GM21576 (cell line): ENCODE results near the gene ING4.
"Not testable (repeated sequence)": the region's sequence is repeated elsewhere in the genome, so short reads cannot be mapped to it uniquely, and the experiment has no call there.

Source experiments
- ATAC-seq: cut with Tn5 transposase; IDR thresholded peaks from one replicate; pipeline ENCODE4 v1.9.1; 2021; ENCODE audit warnings: mild to moderate bottlenecking, moderate library complexity; ENCODE audit not compliant: unreplicated experiment

Gene ING4

DNA sequence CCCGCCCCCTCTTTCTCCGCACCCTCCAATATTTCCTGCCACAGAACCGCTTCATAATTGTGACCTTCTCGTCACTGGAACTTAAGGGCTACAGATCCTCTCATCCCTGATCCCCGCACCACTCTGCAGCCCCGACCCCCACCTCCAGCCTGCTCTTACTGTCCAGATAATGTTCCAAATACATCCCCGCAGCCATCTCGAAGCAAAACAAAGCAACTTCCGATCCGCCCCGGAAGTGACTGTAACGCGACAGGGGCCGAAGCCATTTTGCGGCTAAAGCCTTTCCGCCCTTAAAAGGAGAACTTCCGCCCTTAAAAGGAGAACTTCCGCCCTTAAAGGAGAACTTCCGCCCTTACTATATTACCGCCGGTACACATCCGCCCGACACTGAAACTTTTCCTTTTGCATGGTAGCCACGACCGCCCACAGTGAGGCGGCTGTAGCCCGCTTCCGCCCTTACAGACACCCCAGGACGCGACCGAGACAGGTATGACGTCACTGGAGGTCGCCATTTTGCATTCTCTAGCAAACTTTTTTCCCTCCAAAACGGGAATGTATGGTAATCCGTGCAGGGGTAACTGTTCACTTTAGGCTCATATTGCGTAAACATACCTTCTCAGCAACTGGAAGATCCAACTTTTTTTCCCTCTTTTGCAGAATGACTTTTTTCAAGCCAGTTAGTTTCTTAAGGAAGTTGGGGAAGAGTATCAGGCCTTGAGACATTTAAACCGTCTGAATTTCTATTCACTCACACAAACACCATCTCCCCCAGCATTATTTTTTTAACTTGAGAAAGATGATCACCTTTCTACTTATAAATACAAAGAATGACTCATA, at the start of gene ING4:
Gene ING4 (minus strand): TSS at position 214 of the 837 bp plus-strand sequence. CDS start 18 bp downstream, at position 196.
- peak; percentile 95 for ATAC-seq

- ATAC-seq, result no peak
Observed at GRCh38 chr12:6708960-6709394, 46.1 kb upstream of the ING4 start.

GRCh38 chr12:6708351-6708750, 45.4 kb upstream of the ING4 start:
- not testable (repeated sequence) for ATAC-seq

GRCh38 chr12:6703631-6704030, 40.7 kb upstream of the ING4 start:
- no peak for ATAC-seq

DNA sequence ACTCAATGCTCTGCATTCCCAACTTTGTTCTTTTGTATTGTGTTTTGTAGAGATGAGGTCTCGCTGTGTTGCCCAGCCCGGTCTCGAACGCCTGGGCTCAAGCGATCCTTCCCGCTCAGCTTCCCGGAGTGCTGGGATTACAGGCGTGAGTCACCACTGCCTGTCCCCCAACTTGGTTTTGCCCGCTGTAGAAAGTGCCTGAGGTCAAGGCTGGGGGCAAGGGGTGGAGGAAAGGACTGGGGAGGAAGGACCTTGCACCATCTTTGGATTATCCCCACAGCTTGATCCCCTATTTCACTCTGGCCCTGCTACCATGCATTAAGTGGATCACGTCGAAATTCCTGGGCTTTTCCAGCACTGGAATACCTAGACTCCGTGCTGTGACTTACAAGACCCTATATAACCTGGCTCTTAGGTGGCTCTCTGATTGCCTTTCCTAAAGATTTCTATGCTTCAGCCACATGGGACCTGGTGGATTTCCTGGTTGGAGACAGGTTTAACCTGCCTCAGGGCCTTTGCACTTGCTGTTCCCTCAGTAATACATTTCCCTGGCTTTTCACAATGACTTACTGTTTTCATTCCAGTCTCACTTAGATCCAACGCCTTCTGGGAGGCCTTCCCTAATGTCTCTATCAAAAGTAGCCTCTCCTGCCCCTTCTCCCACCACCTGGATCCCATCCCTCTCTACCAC, 38.3 kb upstream of the ING4 start:
- ATAC-seq, result no peak

DNA sequence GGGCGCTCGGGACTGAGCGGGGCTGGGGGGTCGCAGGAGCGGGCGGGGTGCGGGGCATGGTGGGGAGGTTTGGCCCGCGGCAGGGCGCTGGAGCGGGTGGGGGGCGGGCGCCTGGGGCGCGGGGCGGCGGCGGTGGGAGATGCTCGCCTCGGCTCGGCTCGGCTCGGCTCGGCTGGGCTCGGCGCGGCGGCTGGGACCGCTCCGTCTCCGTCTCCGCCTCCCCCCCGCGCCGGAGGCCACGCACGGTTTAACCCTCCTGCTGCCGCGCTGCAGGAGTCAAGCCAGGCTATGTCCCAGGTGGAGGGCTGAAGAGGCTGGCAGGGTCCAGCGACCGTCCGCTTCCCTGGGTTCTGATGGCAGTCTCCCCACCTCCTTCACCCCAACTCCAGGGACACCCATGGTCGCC, 37.7 kb upstream of the ING4 start, which contains the start of gene PIANP:
Gene PIANP (minus strand): TSS at position 170 of the 406 bp plus-strand sequence. CDS start 2,754 bp downstream, outside the sequence.
- ATAC-seq, result no peak

DNA sequence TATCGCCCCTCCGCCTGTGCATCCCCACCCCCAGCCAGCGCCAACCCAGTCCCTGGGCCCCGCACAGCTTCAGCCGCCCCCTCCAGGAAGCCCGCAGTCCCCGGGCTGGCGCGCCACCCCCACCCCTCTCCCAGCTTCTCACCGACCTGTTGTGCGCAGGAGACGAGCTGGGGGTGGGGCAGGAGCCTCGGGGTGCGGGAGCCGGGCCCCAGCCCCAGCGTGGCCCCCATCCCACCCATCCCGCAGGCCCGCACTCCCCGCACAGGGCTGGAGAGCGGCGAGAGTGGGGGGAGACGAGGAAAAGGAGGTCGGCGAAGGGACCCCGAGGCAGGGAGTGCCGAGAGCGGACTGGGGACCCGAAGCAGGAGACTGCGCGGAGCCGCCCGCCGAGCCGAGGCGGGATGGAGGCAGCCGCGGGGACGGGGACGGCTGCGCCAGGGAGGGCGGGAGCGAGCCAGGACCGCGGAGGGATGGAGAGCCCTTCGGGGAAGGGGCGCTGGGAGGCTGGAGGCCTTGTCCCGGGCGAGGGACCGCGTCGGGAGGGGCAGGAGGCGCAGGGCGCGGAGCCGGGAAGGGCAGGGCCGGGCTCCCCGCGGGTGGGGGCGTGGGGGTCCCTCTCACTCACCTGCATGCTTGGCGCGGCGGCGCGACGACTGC, 37.2 kb upstream of the ING4 start:
- no peak for ATAC-seq

GRCh38 chr12:6699259-6699988, 36.5 kb upstream of the ING4 start:
- ATAC-seq, result no peak

DNA sequence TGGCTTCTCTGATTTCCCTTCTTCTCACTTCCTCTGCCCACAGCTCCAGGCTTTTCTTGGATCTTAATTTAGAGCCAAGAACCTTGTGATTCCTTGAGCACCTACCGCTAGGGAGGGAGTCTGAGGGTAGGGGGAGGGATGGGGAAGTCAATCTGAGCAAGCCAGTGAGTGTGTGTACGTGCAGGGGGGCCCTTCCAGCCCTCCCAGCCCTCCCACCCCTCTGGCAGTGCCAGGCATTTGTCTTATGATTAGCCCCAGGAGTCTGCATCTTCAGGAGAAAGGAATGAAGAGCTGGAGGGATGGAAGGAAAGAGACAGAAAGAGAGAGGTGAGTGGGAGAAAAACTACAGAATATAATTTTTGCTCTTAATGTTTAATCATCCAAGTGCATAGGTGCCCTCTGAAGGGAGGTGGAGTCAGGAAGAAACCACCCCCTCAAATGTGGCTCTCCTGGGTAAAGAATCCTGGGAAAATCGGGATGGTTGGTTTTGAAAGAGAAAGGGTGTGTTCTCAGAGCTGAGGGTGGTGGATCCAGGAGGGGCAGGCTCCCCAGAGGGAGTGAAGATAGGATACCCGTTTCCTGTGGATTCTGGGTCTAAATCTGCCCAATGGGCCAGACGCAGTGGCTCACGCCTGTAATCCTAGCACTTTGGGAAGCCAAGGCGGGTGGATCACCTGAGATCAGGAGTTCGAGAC, 35.6 kb upstream of the ING4 start:
- ATAC-seq, result no peak

- no peak for ATAC-seq
Observed at GRCh38 chr12:6697584-6698351, 34.8 kb upstream of the ING4 start.

GRCh38 chr12:6696690-6697583, 34.0 kb upstream of the ING4 start:
- no peak for ATAC-seq

DNA sequence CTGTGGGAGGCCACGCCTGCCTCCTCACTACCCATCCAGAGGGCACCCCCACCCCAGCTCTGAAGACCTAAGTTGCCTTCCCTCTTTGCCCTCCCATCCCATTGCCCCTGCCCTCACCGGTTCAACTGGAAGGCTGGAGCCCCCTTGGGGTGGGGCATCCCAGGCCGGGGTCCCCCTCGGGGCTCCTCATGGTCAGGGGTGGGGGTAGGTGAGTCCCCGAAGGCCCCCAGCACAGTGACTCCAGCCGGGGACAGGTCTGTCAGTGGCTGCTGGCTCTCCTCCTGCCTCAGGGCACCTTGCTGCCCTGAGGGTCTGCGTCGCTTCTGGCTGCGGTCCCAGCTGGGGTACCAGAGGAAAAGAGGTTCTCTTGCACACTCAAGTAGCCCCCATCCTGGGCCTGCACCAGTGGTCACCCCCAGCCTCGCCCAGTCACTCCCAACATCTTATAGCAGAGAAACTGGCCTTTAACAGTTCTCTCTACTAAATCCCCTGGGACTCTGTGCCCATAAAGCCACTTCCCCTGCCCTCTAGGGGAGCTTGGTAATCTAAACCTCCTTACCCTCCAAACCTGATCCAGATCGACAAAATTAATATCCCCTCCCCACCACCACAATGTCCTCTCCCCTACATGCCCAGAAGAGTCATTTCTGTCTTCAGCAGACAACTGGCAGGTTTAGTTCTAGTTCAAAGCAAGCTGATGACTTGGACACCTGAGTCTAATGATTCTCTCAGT, 32.6 kb upstream of the ING4 start:
- ATAC-seq, result no peak

- no peak for ATAC-seq
Observed at GRCh38 chr12:6694701-6695100, 31.8 kb upstream of the ING4 start.

DNA sequence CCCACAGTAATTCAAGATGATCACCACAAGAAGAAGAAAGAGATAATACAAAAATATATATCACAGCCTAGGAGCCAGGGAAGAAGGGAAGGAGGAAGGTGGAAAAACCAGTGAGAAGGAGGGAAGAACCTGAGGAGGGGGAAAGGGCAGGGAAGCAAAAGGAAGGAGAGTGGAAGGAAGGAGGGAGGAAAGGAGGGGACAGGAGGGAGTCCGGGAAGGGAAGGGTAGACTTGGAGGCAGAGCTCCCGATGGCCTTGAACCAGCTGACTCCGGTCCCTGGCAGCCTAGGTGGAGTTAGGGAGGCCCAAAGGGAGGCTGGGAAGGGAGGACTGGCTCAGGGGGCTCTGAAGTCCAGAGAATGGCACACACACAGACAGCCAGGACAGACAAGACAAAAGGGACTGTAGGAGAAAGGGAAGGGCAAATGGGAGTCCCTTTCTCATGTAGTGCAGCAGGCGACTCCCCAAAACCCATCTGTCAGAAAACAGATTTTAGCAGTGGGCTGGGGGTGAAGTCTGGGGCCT, 31.0 kb upstream of the ING4 start:
- ATAC-seq, result no peak

- ATAC-seq, result no peak
Observed at GRCh38 chr12:6692888-6693287, 30.0 kb upstream of the ING4 start.

- no peak for ATAC-seq
Observed at GRCh38 chr12:6691473-6691872, 28.6 kb upstream of the ING4 start.
